ENCODE data around the gene ZNF436.
"Not testable (repeated sequence)": the region's sequence is repeated elsewhere in the genome, so short reads cannot be mapped to it uniquely, and the experiment has no call there.

Gene ZNF436

DNA sequence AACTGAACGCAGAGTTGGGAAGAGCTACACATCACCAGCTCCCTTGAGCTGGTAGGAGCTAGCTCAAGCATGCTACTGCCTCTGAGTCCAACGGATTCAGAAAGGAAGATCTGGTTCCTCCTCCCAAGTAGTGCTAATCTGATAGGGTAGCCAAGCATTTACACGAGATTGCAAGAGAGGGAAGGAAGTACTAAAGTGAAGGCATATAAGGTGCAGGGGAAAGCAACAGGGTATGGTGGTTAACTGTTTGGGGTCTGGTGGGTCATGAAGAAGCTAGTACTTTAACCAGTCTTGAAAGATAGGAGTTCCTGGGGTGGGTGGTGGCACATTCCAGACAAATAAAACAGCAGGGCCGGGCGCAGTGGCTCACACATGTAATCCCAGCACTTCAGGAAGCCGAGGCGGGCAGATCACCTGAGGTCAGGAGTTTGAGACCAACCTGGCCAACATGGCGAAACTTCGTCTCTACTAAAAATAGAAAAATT lies 20.2 kb upstream of the ZNF436 start:
- no peak for DNase-seq

DNA sequence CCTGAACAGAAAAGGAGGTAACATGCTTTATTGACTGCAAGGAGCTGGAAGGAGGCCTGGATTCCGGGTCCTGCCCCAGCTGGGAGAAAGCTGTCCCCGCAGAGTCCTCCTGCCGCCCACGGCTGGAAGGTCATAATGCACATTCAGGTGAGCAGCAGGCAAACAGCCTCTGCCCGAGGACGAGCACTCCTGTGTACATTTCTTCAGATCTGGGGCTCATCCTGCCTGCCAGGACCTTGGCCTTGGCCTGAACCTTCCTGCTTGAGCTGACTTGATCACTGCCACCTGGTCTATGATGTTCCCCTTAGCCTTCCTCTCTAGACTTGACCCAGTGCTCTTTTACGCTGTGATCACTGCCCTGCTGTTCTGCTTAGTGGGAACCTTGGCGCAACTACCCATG lies 17.9 kb upstream of the ZNF436 start:
- no peak for DNase-seq

DNA sequence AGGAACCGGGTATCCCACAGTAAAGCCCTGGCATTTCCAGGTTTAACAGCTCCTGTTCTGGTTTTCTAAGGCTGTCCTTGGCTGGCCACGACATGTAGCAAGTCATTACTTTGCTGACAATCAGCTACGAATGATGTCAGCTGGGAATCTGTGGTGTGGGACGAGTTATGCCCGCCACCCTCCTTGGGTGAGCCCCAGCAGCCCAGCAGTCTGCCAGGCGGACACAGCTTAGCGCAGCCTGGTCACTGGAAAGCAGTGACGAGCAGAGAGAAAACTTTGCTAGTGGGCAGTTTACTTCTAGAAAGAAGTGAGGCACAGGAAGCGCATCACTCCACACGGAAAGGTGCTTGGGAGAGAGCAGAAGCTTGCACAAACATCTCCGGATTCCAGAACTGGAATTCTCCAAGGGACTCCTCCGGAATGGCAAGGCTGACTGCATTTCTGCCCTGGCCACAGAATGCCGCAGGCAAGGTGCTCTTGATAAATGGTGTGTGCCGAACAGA lies 15.5 kb upstream of the ZNF436 start:
- no peak for DNase-seq

- DNase-seq, result no peak
These were observed 14.8 kb upstream of the ZNF436 start for GRCh38 chr1:23384312-23385058.

DNA sequence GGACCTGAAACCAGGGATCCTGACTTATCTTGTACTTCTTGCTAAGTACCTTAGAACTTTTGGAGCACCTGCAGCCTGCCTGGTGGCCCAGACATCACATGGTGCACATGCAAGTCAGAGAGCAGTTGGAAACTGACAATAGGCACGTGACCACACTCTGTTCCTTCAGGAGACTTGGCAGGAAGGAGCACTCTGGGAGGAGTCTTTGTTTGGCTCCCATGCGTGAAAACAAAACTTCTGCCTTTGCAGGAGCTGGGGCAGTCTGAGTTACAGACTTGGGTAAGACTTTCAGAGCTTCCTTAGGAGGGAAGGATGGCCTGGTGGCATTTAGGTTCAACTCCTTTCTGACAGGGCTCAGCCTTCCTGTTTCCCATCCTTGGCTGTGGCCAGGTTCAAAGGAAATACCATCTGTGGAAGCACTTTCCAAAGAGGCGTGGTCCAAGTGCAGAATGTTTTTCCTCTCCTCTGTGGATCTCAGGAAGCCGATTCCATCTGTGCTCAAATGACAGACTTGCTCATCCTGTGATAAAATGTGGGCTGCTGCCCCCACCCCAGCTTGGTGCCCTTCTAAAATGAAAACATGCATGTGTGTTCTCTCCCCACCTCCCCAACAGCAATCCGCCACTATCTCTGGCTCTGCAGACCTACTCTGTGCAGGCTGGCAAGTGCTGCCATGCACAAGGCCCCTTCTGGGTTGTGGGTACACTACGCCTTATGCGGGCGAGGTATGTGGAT lies 14.1 kb upstream of the ZNF436 start:
- no peak for DNase-seq

GRCh38 chr1:23381233-23381885 lies 11.7 kb upstream of the ZNF436 start:
- DNase-seq, result no peak

GRCh38 chr1:23380719-23381118 lies 11.1 kb upstream of the ZNF436 start:
- DNase-seq, result no peak

GRCh38 chr1:23380236-23380635 lies 10.6 kb upstream of the ZNF436 start:
- DNase-seq, result not testable (repeated sequence)

GRCh38 chr1:23376890-23377811 lies 7.5 kb upstream of the ZNF436 start:
- DNase-seq, result no peak

DNA sequence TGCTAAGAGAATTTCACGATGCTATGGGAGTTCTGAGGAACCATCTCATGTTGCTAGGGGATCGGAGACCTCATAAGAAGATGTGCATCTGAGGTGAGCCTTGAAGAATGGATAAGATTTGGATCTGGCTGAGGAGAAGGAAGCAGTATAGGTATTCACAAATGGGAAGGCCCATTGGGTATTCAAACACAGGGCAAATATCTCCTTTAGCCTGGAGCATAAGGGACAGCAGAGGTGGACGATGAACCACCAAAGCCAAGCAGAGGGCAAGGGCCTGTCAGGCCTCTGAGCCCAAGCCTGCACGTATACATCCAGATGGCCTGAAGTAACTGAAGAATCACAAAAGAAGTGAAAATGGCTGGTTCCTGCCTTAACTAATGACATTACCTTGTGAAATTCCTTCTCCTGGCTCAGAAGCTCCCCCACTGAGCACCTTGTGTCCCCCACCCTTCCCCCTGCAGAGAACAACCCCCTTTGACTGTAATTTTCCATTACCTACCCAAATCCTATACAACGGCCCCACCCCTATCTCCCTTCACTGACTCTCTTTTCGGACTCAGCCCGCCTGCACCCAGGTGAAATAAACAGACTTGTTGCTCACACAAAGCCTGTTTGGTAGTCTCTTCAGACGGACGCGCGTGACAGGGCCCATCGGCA lies 4.6 kb upstream of the ZNF436 start:
- DNase-seq, result not testable (repeated sequence)

- no peak for DNase-seq
These were observed 2.6 kb upstream of the ZNF436 start for GRCh38 chr1:23371987-23372880.

DNA sequence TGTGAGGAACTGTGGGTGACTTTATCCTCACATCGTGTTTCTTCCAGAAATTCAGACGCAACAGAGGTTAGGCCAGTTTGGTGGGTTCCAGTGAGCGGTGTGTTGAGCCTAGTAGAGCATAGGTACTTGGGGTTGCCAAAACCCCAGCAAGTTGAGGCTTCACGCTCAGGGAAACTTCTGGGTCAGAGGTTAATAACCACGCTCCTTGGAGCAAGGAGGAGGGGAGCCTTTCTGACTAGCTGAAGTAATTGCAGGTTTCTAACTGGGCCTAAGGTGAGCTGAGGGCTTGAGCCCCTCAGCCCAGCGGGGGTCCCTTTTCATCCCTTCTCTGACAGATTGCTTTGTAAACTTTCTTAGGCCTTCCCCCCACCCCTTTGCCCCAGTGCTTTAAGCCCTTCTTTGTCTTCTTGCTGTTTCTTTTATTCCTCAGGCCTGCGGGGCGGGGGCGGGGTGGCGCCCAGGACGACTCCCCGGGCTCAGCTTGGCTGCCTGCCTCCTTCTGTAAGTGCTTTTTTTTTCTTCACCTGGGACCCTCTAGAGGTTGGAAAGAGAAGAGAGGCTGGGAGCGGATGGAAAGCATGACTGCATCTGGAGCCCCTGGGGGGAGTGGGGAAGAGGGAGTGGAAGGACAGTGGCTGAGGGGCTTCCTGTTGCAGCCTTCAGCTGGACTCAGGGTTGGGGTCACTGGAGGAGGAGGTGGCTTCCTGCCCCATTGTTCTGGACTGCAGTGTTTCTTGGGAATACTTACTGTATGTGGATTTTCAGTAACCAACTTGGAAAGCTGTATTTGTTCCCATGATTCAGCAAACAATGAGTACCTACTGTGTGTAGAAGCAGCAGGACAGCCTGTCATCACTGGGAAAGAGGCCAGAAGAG lies 1.3 kb upstream of the ZNF436 start:
- no peak for DNase-seq

DNA sequence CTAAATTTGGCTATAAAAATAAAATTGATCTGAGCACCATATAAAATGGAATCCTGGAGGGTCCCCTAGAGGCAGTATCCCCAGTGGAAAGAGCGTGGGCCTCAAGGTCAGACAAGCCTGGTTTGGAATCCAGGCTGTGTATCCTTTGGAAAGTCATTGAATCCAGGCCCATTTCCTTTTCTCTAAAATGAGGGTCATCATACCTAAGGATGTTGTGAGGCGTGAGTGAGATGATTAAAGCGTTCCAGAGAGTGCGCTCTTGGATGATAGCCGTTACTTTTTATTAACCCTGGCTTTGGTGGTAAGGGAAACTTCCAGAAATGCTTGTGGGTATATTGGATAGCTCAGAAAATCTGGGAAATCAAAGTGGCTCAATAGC lies 683 bp upstream of the ZNF436 start:
- no peak for DNase-seq

DNA sequence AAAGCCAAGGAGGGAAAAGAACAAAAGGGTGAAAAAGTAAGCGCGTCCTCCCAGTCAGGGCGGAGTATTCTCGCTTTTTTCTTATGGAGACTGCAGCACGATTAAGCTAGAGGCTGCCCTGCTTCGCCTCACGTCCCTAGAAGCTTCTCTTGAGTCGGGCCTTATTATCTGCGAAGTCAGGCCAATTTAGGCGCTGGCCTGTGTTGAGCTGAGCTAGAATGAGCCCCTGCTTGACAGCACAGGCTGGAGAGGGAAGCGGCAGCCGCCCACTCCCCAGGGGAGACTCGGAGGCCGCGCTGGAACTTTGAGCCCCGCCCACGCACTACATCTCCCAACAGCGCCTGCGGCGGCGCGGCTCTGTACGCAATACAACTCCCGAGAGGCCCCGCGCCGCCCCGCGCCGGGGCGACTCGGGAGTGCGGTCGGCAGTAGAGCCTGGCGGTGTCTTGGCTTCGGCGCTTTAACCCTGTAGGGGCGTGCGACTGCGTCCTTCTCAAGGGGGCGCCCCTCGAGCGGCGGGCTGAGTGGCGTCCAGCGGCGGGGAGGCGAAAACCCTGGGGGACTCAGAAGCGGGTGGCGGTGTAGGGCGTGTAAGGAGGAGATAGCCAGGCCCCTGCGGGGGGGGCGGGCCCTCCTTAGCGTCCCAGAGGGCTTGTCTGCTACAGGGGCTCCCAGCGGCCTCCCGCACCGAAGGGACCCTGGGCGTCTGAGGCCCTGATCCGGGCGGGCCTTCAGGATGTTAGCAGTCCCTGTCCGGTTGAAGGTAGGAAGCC lies 888 bp downstream of the ZNF436 start:
- DNase-seq, result peak; percentile 79

- DNase-seq, result peak; percentile 96
These were observed 1.7 kb downstream of the ZNF436 start for GRCh38 chr1:23367791-23368561.

- DNase-seq, result no peak
These were observed 2.2 kb downstream of the ZNF436 start for GRCh38 chr1:23367451-23367790.

DNA sequence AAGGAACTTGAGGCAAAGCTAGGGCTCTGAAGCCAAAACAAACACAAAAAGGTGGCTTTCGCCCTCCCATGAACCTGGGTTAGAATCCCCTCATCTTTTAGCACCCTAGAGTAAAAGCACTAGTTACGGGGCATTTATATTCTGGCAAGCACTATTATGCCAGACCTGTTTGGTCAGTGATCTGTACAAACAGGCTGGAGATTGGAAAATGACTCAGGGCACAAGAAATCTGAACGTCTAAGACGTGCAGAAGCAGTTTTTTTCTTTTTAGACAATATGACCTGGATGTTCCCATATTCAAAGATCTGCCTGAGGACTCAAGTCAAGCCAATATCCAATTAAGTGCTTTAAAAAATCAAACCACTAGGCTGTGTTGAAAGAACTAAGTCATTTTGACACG lies 3.0 kb downstream of the ZNF436 start:
- DNase-seq, result no peak

GRCh38 chr1:23366146-23366545 lies 3.5 kb downstream of the ZNF436 start:
- DNase-seq, result no peak

All from NCI-H1436 treated with DMSO at 0.1 percent for 48 hours (cell line).